Right cardiac atrium (tissue), 5 donors: ENCODE measurements around the gene UBA1. TPM values are rescaled to one million over a fixed set of nuclear protein-coding genes. Genes with fewer than 3 reads are reported as not detected.

Experiments
- ATAC-seq, 2 donors: fragments of 200-7000 bp; cut with Tn5 transposase; one replicate each; pipeline versions ENCODE4 v1.8.0 to v1.9.1; 2020; ENCODE audit warnings: moderate library complexity in 2 of 2, mild to moderate bottlenecking in 1 of 2
- DNase-seq, 3 donors: peaks; one replicate each; pipeline ENCODE4 v3.0.0-alpha.2; 2020
- H3K27ac ChIP-seq: one replicate; pipeline ENCODE4 v1.5.1; 2013; ENCODE audit warnings: mild to moderate bottlenecking, low read length, control low read depth, moderate library complexity
- H3K27me3 ChIP-seq: one replicate; pipeline ENCODE4 v1.6.1; 2013; ENCODE audit not compliant: control insufficient read depth, insufficient read depth
- H3K4me1 ChIP-seq: one replicate; pipeline ENCODE4 v1.6.1; 2013; ENCODE audit warnings: low read length; ENCODE audit not compliant: control insufficient read depth, insufficient read depth
- H3K4me3 ChIP-seq: one replicate; pipeline ENCODE4 v1.5.1; 2013; ENCODE audit warnings: low read length, control low read depth
- H3K9me3 ChIP-seq: one replicate; pipeline ENCODE4 v1.6.1; 2013; ENCODE audit warnings: low read length; ENCODE audit not compliant: control insufficient read depth
- WGBS: extraction: QIAGEN DNeasy Blood & Tissue Kit; methylation state at CpG from one replicate; pipeline ENCODE4 v1.1.7; 2013; 5-methylcytosine and 5-hydroxymethylcytosine counted together
- intact Hi-C, 4 donors: fragments of 100-400 bp; cut with DNase I; formaldehyde crosslinking; loops; one replicate each; pipeline versions ENCODE4 v1.11.0 to v1.14.0; 2022 to 2023
- polyA plus RNA-seq: library from polyadenylated mRNA; stranded (reverse); fragments of 200-250 nt; gene quantifications from one replicate; pipeline ENCODE4 v1.2.3, GENCODE V29; 2013
- total RNA-seq, 4 donors: library from RNA; stranded (reverse); fragmentation: NEBNext Ultra II Directional; extraction: Animal tissue kit (Norgen Biotek cat#: 25700); gene quantifications; one replicate each; pipeline ENCODE4 v1.2.1, GENCODE V29; 2021
- donor health status: healthy with polysubstance abuse.
- donor health status: DM: no; HTN: yes; CAD: no.
- donor health status: DM: no; HTN: no; CAD: no.
- donor health status: DM: no; HTN: yes; CAD: no; lungs with severe emphysema.
- donor health status: DM: yes; HTN: yes; CAD: no.

UBA1 gene
- total and polyA plus RNA-seq, 5 donors, result 79.5 to 130 (median 113) TPM

GRCh38 chrX:47215291-47215900, 21.8 kb downstream of the UBA1 start:
- Histone ChIP-seq H3K27me3 (no peaks in the 10 kb centered on the region), H3K4me1 (peaks cover 5% of the 10 kb centered on the region), H3K4me3 (no peak overlapping the region), H3K27ac (no peak overlapping the region), H3K9me3 (no peaks in the 10 kb centered on the region)
- 84% methylated on average over 12 of the region's 12 CpGs for WGBS
- intact Hi-C loops, result no loop called here
- DNase-seq (no peak), ATAC-seq (no peak)

- intact Hi-C loops, result no loop called here
- WGBS, result 82% methylated on average over 8 of the region's 8 CpGs
- DNase-seq (no peak), ATAC-seq (no peak)
- H3K4me1 ChIP-seq, result peaks cover 7% of the 10 kb centered on the region
- H3K9me3 ChIP-seq, result no peaks in the 10 kb centered on the region
- H3K27me3 ChIP-seq, result no peaks in the 10 kb centered on the region
- H3K27ac ChIP-seq, result peak overlapping the region; percentile 98
- no peak overlapping the region for H3K4me3 ChIP-seq
Observed at GRCh38 chrX:47216393-47216925, 22.8 kb downstream of the UBA1 start.

GRCh38 chrX:47217121-47217851, 23.7 kb downstream of the UBA1 start:
- H3K27ac ChIP-seq, result peak overlapping the region; percentile 98
- H3K27me3 ChIP-seq, result no peaks in the 10 kb centered on the region
- H3K4me1 ChIP-seq, result peaks cover 7% of the 10 kb centered on the region
- H3K9me3 ChIP-seq, result no peaks in the 10 kb centered on the region
- WGBS, result 2% methylated on average over 22 of the region's 22 CpGs
- peak; percentile 14 to 34 for ATAC-seq
- intact Hi-C loops, result no loop called here
- peak in 2 of 3 donors; percentile 58 to 68 for DNase-seq
- peak overlapping the region; percentile 30 for H3K4me3 ChIP-seq

- WGBS, result under 1% methylated on average over 31 of the region's 31 CpGs
- Histone ChIP-seq H3K27me3 (no peaks in the 10 kb centered on the region), H3K4me1 (peaks cover 7% of the 10 kb centered on the region), H3K27ac (peak overlapping the region; percentile 97), H3K4me3 (peak overlapping the region; percentile 84), H3K9me3 (no peaks in the 10 kb centered on the region)
- intact Hi-C loops, result no loop called here
- peak; percentile 98 for DNase-seq
- peak; percentile 93 to 94 for ATAC-seq
Observed at GRCh38 chrX:47217852-47218279, 24.2 kb downstream of the UBA1 start.

GRCh38 chrX:47218280-47218919, 24.8 kb downstream of the UBA1 start, which contains the start of gene CDK16:
Gene CDK16 (plus strand): TSS chrX:47218681. CDS start chrX:47223558, 4,877 bp downstream.
- H3K27me3 ChIP-seq, result no peaks in the 10 kb centered on the region
- intact Hi-C loops, result no loop called here
- peak within 1 kb of the TSS; percentile 84 for H3K4me3 ChIP-seq
- under 1% methylated on average over 61 of the region's 61 CpGs for WGBS
- H3K27ac ChIP-seq, result peak within 1 kb of the TSS; percentile 98
- peak; percentile 79 to 81 for ATAC-seq
- H3K4me1 ChIP-seq, result peaks cover 7% of the 10 kb centered on the region
- H3K9me3 ChIP-seq, result no peaks in the 10 kb centered on the region
- peak; percentile 82 to 94 (median 89) for DNase-seq

GRCh38 chrX:47218920-47219815, 25.5 kb downstream of the UBA1 start:
- Histone ChIP-seq H3K4me1 (peaks cover 7% of the 10 kb centered on the region), H3K9me3 (no peaks in the 10 kb centered on the region), H3K27me3 (no peaks in the 10 kb centered on the region), H3K4me3 (peak overlapping the region; percentile 84), H3K27ac (peak overlapping the region; percentile 89)
- intact Hi-C loops, result no loop called here
- WGBS, result under 1% methylated on average over 52 of the region's 60 CpGs
- DNase-seq (peak; percentile 68 to 84 (median 82)), ATAC-seq (no peak)

GRCh38 chrX:47221756-47222155, 28.1 kb downstream of the UBA1 start:
- peaks cover 7% of the 10 kb centered on the region for H3K4me1 ChIP-seq
- H3K4me3 ChIP-seq, result no peak overlapping the region
- no peaks in the 10 kb centered on the region for H3K27me3 ChIP-seq
- intact Hi-C loops, result no loop called here
- DNase-seq (no peak), ATAC-seq (no peak)
- WGBS, result 51% methylated on average over 4 of the region's 4 CpGs
- H3K9me3 ChIP-seq, result no peaks in the 10 kb centered on the region
- no peak overlapping the region for H3K27ac ChIP-seq

GRCh38 chrX:47222751-47223350, 29.2 kb downstream of the UBA1 start:
- WGBS, result 83% methylated on average over 10 of the region's 10 CpGs
- intact Hi-C loops, result no loop called here
- H3K4me1 ChIP-seq, result peaks cover 7% of the 10 kb centered on the region
- no peak overlapping the region for H3K27ac ChIP-seq
- DNase-seq (peak in 1 of 3 donors; percentile 35), ATAC-seq (no peak)
- H3K4me3 ChIP-seq, result no peak overlapping the region
- no peaks in the 10 kb centered on the region for H3K9me3 ChIP-seq
- H3K27me3 ChIP-seq, result no peaks in the 10 kb centered on the region

- intact Hi-C loops, result no loop called here
- no peak overlapping the region for H3K4me3 ChIP-seq
- no peaks in the 10 kb centered on the region for H3K9me3 ChIP-seq
- no peak overlapping the region for H3K27ac ChIP-seq
- peaks cover 7% of the 10 kb centered on the region for H3K4me1 ChIP-seq
- DNase-seq (no peak), ATAC-seq (no peak)
- WGBS, result 90% methylated on average over 13 of the region's 13 CpGs
- H3K27me3 ChIP-seq, result no peaks in the 10 kb centered on the region
Observed at GRCh38 chrX:47223476-47224250, 30.0 kb downstream of the UBA1 start.
